OCI-LY1 (cell line): ENCODE measurements around the gene SLCO3A1.

Experiments
- H2AFZ ChIP-seq: fragments of 200-600 bp; sonication (generic), shearing (Covaris generic); 2 replicates; pipeline ENCODE4 v1.6.0; 2014; ENCODE audit warnings: antibody characterized with exemption, mild to moderate bottlenecking, low read length
- H3F3A ChIP-seq: fragments of 200-600 bp; sonication (generic), shearing (Covaris generic); 2 replicates; pipeline ENCODE4 v1.6.0; 2014; ENCODE audit warnings: mild to moderate bottlenecking, antibody characterized with exemption, low read length, moderate library complexity; ENCODE audit not compliant: insufficient read depth
- H3K27ac ChIP-seq: fragments of 200-600 bp; sonication (generic); 2 replicates; pipeline ENCODE4 v1.5.1; 2014; ENCODE audit warnings: low read length, mixed run types, mild to moderate bottlenecking, low read depth; ENCODE audit not compliant: poor library complexity, severe bottlenecking
- H3K27me3 ChIP-seq: fragments of 200-600 bp; sonication (generic); 2 replicates; pipeline ENCODE4 v1.6.0; 2014; ENCODE audit warnings: antibody characterized with exemption, mild to moderate bottlenecking, low read length, moderate library complexity; ENCODE audit not compliant: insufficient read depth
- H3K36me3 ChIP-seq: fragments of 200-600 bp; sonication (generic); 2 replicates; pipeline ENCODE4 v1.6.1; 2014; ENCODE audit warnings: mild to moderate bottlenecking, antibody characterized with exemption, low read length, moderate library complexity, mixed read lengths; ENCODE audit not compliant: insufficient read depth
- H3K4me1 ChIP-seq: fragments of 200-600 bp; sonication (generic); 2 replicates; pipeline ENCODE4 v1.5.1; 2014; ENCODE audit warnings: mild to moderate bottlenecking, low read length, moderate library complexity; ENCODE audit not compliant: insufficient read depth, severe bottlenecking
- H3K4me2 ChIP-seq: fragments of 200-600 bp; sonication (generic), shearing (Covaris generic); 2 replicates; pipeline ENCODE4 v1.6.1; 2014; ENCODE audit warnings: low read length
- H3K4me3 ChIP-seq: fragments of 200-600 bp; sonication (generic); 2 replicates; pipeline ENCODE4 v1.5.1; 2014; ENCODE audit warnings: low read length, low read depth, mild to moderate bottlenecking, mixed read lengths; ENCODE audit not compliant: poor library complexity, severe bottlenecking
- H3K79me2 ChIP-seq: fragments of 200-600 bp; shearing (Covaris generic); 2 replicates; pipeline ENCODE4 v1.6.1; 2016; ENCODE audit warnings: mixed run types, low read length, mixed read lengths; ENCODE audit not compliant: insufficient read depth
- H3K9ac ChIP-seq: fragments of 200-600 bp; sonication (generic), shearing (Covaris generic); 2 replicates; pipeline ENCODE4 v1.6.1; 2014; ENCODE audit warnings: mild to moderate bottlenecking, low read length, mixed read lengths
- H3K9me2 ChIP-seq: fragments of 200-600 bp; sonication (generic), shearing (Covaris generic); 2 replicates; pipeline ENCODE4 v1.6.1; 2014; ENCODE audit warnings: low read depth, mild to moderate bottlenecking, low read length, mixed read lengths
- H3K9me3 ChIP-seq: fragments of 200-600 bp; shearing (Covaris generic); 2 replicates; pipeline ENCODE4 v1.6.1; 2014; ENCODE audit warnings: low read length, mixed read lengths
- H4K20me1 ChIP-seq: fragments of 200-600 bp; sonication (generic), shearing (Covaris generic); 2 replicates; pipeline ENCODE4 v1.6.0; 2016; ENCODE audit warnings: mild to moderate bottlenecking, low read length; ENCODE audit not compliant: insufficient read depth
- CTCF ChIP-seq: fragments of 200-600 bp; sonication (generic), shearing (Covaris generic); IDR thresholded peaks from 2 replicates; pipeline ENCODE4 v1.5.1; 2017; ENCODE audit warnings: mild to moderate bottlenecking, antibody characterized with exemption, low read length, moderate library complexity, mixed read lengths
- EZH2 ChIP-seq: fragments of 200-600 bp; sonication (generic), shearing (Covaris generic); IDR thresholded peaks from 2 replicates; pipeline ENCODE4 v1.8.0; 2017; ENCODE audit warnings: borderline replicate concordance, mixed run types, mild to moderate bottlenecking, antibody characterized with exemption, low read length, moderate library complexity, mixed read lengths

The SLCO3A1 gene

GRCh38 chr15:91885714-91886270, 32.3 kb downstream of the SLCO3A1 start:
- H4K20me1 ChIP-seq = no peaks in the 10 kb centered on the region; the same call in 1 of the 2 replicates
- H3K9me2 ChIP-seq = no peaks in the 10 kb centered on the region
- no peak for TF ChIP-seq EZH2
- no peak for TF ChIP-seq CTCF
- H3K27me3 ChIP-seq = no peaks in the 10 kb centered on the region; the same call in 1 of the 2 replicates
- no peak overlapping the region for H3K27ac ChIP-seq
- H3K4me2 ChIP-seq = no peak overlapping the region
- H3K9ac ChIP-seq = no peak overlapping the region
- H3K9me3 ChIP-seq = no peaks in the 10 kb centered on the region
- no peaks in the 10 kb centered on the region for H3F3A ChIP-seq
- H3K4me3 ChIP-seq = no peak overlapping the region
- H3K4me1 ChIP-seq = no peaks in the 10 kb centered on the region
- H2AFZ ChIP-seq = no peak overlapping the region
- H3K79me2 ChIP-seq = no peaks in the 10 kb centered on the region
- no peaks in the 10 kb centered on the region for H3K36me3 ChIP-seq

- Histone ChIP-seq H3K9me3 (no peaks in the 10 kb centered on the region), H3K9me2 (no peaks in the 10 kb centered on the region), H3K36me3 (no peaks in the 10 kb centered on the region), H4K20me1 (no peaks in the 10 kb centered on the region; the same call in 1 of the 2 replicates), H3K4me3 (no peak overlapping the region), H3K9ac (no peak overlapping the region), H3K27ac (no peak overlapping the region), H3K27me3 (no peaks in the 10 kb centered on the region; the same call in 1 of the 2 replicates), H3K79me2 (no peaks in the 10 kb centered on the region), H3K4me2 (no peak overlapping the region), H3F3A (no peaks in the 10 kb centered on the region), H2AFZ (no peak overlapping the region), H3K4me1 (no peaks in the 10 kb centered on the region)
- TF ChIP-seq EZH2 (no peak), CTCF (no peak)
These were observed 33.4 kb downstream of the SLCO3A1 start for GRCh38 chr15:91886878-91887277.

- Histone ChIP-seq H2AFZ (no peak overlapping the region), H3K4me2 (no peak overlapping the region), H3K9me3 (no peaks in the 10 kb centered on the region), H3K4me1 (no peaks in the 10 kb centered on the region), H3F3A (no peaks in the 10 kb centered on the region), H3K27ac (no peak overlapping the region), H3K36me3 (no peaks in the 10 kb centered on the region), H3K27me3 (no peaks in the 10 kb centered on the region; the same call in 1 of the 2 replicates), H3K9ac (no peak overlapping the region), H3K9me2 (no peaks in the 10 kb centered on the region), H3K4me3 (no peak overlapping the region), H4K20me1 (no peaks in the 10 kb centered on the region; the same call in 1 of the 2 replicates), H3K79me2 (no peaks in the 10 kb centered on the region)
- no peak for TF ChIP-seq CTCF
- no peak for TF ChIP-seq EZH2
These were observed 33.8 kb downstream of the SLCO3A1 start for GRCh38 chr15:91887321-91887720.
